OCI-LY7 (cell line): ENCODE measurements around the gene PSMB9.

ENCODE experiments used
- CTCF ChIP-seq: fragments of 200-600 bp; sonication (generic); conservative IDR thresholded peaks from 2 replicates; pipeline ENCODE4 v1.5.1; 2014; ENCODE audit warnings: mild to moderate bottlenecking, antibody characterized with exemption, low read length, moderate library complexity, mixed read lengths
- EZH2phosphoT487 ChIP-seq: fragments of 200-600 bp; sonication (generic); IDR thresholded peaks from 2 replicates; pipeline ENCODE4 v1.6.1; 2018; ENCODE audit warnings: low read depth, borderline replicate concordance, mild to moderate bottlenecking, mixed run types, antibody characterized with exemption, low read length, moderate library complexity, mixed read lengths

GRCh38 chr6:32906539-32906938 is 52.5 kb downstream of the PSMB9 start:
- TF ChIP-seq CTCF (no peak), EZH2phosphoT487 (no peak)
